Activated T-helper 9 cell treated with anti-CD3 and anti-CD28 coated beads, Interleukin-2, amount 50 U/mL, for 16 hours (primary cell): ENCODE data around the gene KRT14.
"Not testable (repeated sequence)": the region's sequence is repeated elsewhere in the genome, so short reads cannot be mapped to it uniquely, and the experiment has no call there.

Experiments
- DNase-seq: peaks from one replicate; pipeline ENCODE4 v3.0.0-alpha.2; 2020; ENCODE audit warnings: low read depth

The KRT14 gene

GRCh38 chr17:41578538-41578937, 8.2 kb downstream of the KRT14 start:
- DNase-seq, result no peak

GRCh38 chr17:41576740-41577139, 10.0 kb downstream of the KRT14 start:
- not testable (repeated sequence) for DNase-seq

GRCh38 chr17:41575336-41575735, 11.4 kb downstream of the KRT14 start:
- no peak for DNase-seq

GRCh38 chr17:41571561-41572434, 14.9 kb downstream of the KRT14 start, which contains the start of gene KRT9:
KRT9 (minus strand) TSS chr17:41572059; CDS start chr17:41571992, 67 bp downstream.
- no peak for DNase-seq

- no peak for DNase-seq
Observed at GRCh38 chr17:41567317-41567716, 19.4 kb downstream of the KRT14 start.

- no peak for DNase-seq
Observed at GRCh38 chr17:41565338-41565737, 21.4 kb downstream of the KRT14 start.

- DNase-seq, result no peak
Observed at GRCh38 chr17:41563607-41564170, 23.0 kb downstream of the KRT14 start.

GRCh38 chr17:41561554-41561953, 25.1 kb downstream of the KRT14 start:
- no peak for DNase-seq

GRCh38 chr17:41559548-41559947, 27.1 kb downstream of the KRT14 start:
- DNase-seq, result no peak

- DNase-seq, result no peak
Observed at GRCh38 chr17:41556931-41557330, 29.8 kb downstream of the KRT14 start.

- DNase-seq, result no peak
Observed at GRCh38 chr17:41556306-41556705, 30.4 kb downstream of the KRT14 start.

GRCh38 chr17:41555105-41555887, 31.4 kb downstream of the KRT14 start:
- DNase-seq, result no peak

- no peak for DNase-seq
Observed at GRCh38 chr17:41553987-41554680, 32.6 kb downstream of the KRT14 start.

GRCh38 chr17:41553176-41553575, 33.5 kb downstream of the KRT14 start:
- DNase-seq, result no peak

GRCh38 chr17:41552455-41552854, 34.2 kb downstream of the KRT14 start:
- DNase-seq, result no peak

GRCh38 chr17:41551365-41551764, 35.3 kb downstream of the KRT14 start:
- DNase-seq, result no peak

GRCh38 chr17:41549596-41550039, 37.1 kb downstream of the KRT14 start:
- DNase-seq, result no peak

GRCh38 chr17:41548844-41549595, 37.7 kb downstream of the KRT14 start:
- DNase-seq, result peak; percentile 69

- peak; percentile 38 for DNase-seq
Observed at GRCh38 chr17:41547921-41548843, 38.5 kb downstream of the KRT14 start.

- no peak for DNase-seq
Observed at GRCh38 chr17:41547378-41547841, 39.3 kb downstream of the KRT14 start.
